Adrenal gland (tissue), 5 donors: ENCODE data around the gene ADPRS.

Source experiments
- CTCF ChIP-seq, 6 experiments: fragments of 450-650 bp in 4 of 6; fragments of 200-600 bp in 2 of 6; sonication (generic) in 1 of 6; IDR thresholded peaks; 1 replicate in 5 of 6; 2 replicates in 1 of 6; pipeline versions ENCODE4 v1.5.1 to v1.8.0; 2016 to 2021; ENCODE audit warnings: antibody characterized with exemption in 6 of 6, mild to moderate bottlenecking in 2 of 6, moderate library complexity in 1 of 6
- POLR2A ChIP-seq, 2 donors: fragments of 450-650 bp; IDR thresholded peaks; one replicate each; pipeline ENCODE4 v1.6.1; 2017; ENCODE audit warnings: antibody characterized with exemption in 2 of 2, mild to moderate bottlenecking in 2 of 2, moderate library complexity in 1 of 2
- donor health status: DM: no; HTN: no; CAD: no.

- TF ChIP-seq POLR2A (IDR thresholded peaks at IDR 0.05) = no peak
- TF ChIP-seq CTCF (IDR thresholded peaks at IDR 0.05) = no peak
These were observed 19.8 kb upstream of the ADPRS start for GRCh38 chr1:36068866-36069265.
